HG02759 (cell line): ENCODE measurements around the gene SLC37A4.
"Not testable (repeated sequence)": the region's sequence is repeated elsewhere in the genome, so short reads cannot be mapped to it uniquely, and the experiment has no call there.

Experiments used
- ATAC-seq: cut with Tn5 transposase; IDR thresholded peaks from one replicate; pipeline ENCODE4 v1.9.1; 2021; ENCODE audit warnings: mild to moderate bottlenecking, moderate library complexity; ENCODE audit not compliant: unreplicated experiment

The SLC37A4 gene

DNA sequence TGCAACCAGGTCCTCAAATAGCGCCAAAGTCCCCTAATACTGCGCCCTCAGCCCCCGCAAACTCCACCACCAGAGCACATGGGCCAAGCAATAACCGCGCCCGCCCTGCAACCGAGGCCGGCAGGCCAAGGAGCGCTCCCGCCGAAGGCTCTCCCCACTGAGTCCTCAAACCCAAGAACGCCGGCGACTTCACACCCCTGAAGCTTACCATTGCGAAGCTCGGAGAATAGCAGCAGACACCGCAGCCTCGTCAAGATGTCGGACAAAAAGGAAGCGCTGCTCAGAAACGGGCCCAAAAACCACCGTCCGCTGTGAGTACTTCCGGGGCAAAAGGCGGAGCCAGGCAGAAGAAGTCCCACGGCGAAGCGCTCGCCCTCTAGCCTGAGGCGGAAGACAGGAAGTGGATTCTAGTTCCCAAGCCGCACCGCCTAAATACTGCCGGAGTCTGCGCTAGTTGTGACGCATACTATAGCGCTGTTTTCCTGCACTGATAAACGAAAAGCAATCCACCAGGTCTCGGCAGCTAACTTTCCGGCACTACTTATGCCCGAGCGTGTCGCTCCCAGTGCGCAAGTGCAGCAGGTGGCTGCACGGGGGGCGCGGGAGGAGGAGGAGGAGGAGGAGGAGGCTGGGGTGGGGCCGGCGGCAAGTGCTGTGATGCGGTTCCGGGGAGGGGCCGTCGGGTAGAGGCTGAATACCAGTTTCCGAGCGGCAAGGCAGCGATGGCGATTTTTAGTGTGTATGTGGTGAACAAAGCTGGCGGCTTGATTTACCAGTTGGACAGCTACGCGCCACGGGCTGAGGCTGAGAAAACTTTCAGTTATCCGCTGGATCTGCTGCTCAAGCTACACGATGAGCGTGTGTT lies 12.4 kb downstream of the SLC37A4 start, which contains the start of the genes RPS25 and TRAPPC4:
Gene RPS25 (minus strand): TSS at position 270 of the 865 bp plus-strand sequence. CDS start 59 bp downstream, at position 211.
Gene TRAPPC4 (plus strand): TSS at position 693 of the 865 bp plus-strand sequence. CDS start 30 bp downstream, at position 723.
- ATAC-seq, result peak; percentile 90

DNA sequence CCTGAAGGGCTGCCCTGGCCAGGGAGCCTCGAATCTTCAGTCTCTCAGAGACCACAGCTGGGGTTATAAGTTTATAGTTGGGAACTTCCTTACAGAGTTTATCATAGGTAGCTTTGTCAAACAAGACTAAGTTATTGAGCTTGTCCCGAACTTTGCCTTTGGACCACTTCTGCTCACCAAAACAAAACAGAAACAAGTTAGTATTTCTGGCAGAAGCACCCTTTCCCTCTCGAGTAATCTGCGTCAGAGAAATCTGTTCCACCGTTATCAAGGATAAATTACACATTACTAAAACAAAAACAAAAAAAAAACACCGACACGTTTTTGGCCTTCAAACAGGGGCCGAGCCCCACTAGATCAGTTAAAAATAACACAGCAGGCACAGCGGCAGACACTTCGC lies 13.3 kb downstream of the SLC37A4 start:
- not testable (repeated sequence) for ATAC-seq

DNA sequence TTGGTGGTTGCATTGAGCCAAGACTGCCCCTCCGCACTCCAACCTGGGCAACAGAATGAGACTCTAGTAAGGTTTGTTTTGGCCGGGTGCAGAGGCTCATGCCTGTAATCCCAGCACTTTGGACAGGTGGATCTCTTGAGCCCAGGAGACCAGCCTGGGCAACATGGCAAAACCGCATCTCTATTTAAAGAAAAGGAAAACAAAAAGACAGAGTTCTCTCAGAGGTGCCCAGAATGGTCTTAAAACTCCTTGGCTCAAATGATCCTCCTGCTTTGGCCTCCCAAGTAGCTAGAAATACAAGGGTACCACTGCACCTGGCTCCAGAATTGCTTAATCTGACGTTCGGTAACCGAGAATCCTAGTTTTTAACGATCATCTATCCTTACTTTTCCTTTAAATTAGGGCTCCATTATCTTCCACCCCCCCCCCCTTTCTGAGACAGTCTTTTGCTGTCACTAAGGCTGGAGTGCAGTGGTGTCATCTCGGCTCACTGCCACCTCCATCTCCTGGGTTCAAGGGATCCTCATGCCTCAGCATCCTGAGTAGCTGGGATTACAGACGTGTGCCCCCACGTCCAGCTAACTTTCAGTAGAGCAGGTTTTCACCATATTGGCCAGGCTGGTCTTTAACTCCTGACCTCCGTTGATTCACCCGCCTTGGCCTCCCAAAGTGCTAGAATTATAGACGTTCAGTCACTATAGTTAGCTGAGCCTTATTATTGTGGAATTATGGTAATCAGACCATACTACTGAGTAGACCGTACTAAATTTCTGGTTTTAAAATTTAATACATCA lies 14.3 kb downstream of the SLC37A4 start:
- ATAC-seq, result no peak

DNA sequence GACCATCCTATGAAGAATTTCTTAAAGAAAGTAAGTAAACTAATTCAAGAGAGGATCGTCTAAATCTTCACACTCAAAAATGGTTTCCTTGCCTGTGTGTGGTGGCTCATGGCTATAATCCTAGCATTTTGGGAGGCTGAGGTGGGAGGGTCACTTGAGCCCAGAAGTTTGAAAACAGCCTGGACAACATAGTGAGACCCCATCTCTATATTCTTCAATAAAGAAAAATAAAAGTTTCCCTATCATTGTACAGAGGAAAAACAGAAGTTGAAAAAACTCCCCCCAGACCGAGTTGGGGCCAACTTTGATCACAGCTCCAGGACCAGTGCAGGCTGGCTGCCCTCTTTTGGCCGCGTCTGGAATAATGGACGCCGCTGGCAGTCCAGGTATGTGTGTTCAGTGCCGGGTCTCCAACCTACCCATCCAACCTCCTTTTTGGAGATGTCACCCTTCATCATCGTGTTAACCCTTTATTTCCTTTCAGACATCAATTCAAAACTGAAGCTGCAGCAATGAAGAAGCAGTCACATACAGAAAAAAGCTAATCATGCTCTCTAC lies 15.5 kb downstream of the SLC37A4 start:
- no peak for ATAC-seq

DNA sequence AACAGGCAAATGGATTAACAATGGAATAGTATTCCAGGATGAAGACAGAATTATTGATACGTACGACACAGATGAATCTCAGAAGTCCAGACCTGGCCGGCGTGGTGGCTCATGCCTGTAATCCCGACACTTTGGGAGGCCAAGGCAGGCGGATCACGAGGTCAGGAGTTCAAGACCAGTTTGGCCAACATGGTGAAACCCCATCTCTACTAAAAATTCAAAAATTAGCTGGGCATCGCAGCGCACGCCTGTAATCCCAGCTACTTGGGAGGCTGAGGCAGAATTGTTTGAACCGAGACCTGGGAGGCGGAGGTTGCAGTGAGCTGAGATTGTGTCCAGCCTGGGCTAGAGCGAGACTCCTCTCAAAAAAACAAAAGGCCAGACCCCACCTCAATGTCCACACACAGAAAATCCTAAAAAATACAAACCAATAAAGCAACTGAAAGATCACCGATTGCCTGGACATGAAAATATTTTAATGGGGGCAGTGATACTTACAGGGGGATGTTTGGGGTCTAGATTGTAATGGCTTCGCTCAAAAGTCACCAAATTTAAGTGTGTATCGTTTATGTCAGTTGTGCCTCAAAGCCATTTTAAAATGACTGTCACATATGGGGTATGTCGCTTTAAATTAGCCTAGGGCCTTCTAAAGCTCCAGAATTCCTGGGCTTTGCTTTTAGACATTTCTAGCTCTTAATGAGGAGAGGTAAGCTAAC lies 16.3 kb downstream of the SLC37A4 start:
- no peak for ATAC-seq

DNA sequence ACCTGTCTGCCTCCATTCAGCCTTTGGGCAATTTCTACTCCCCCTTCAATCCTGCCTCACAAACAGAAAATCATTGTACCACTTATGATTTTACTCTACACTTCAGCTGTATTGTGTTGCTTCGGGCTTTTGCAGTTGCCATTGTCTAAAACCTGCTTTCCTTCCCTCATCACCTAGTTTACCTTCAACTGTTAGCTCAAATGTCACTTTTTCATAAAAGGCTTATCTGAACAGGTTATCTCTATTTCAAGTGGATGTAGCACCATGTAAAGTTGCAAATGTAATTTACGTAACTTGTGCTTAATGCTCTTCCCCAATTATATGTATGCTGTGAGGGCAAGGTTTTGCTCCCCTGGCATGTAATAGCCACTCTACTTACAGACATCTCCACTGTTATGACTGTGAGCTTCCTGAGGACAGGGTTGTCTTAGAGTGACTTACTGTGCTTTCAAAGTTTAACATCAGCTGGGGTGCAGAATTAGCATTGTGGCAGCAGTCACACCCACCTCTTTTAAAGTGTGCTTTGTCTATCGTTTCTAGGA lies 18.0 kb downstream of the SLC37A4 start:
- ATAC-seq, result no peak

DNA sequence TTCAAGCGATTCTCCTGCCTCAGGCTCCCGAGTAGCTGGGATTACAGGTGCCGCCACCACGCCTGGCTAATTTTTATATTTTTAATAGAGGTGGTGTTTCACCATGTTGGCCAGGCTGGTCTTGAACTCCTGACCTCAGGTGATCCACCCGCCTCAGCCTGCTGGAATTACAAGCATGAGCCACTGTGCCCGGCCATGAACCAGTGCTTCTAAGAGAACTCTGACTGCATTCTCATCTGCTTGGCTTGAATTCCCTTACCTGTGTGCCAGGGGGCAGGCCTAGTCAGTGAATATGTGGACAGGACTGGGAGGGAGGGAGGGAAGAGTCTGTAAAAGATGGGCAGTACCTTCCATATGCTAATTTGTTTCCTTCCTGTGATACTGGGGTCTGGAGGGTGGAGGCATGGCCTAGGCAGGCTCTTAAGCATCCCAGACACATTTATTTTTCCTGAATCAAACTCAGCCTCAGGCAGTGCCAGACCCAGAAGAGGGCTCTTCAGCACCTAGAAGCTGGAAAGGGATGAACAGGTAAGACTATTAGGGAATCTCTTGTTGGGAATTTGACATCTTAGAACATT lies 19.1 kb downstream of the SLC37A4 start:
- no peak for ATAC-seq

DNA sequence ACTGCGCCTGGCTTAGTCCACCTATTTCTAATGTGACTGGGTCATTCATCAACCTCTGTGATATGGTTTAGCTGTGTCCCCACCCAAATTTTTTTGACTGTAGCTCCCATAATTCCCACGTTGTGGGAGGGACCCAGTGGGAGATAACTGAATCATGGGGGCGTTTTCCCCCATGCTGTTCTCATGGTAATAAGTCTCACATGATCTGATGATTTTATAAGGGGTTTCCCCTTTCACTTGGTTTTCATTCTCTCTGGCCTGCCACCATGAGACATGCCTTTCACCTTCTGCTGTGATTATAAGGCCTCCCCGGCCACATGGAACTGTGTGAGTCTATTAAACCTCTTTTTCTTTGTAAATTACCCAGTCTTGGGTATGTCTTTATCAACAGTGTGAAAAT lies 24.0 kb downstream of the SLC37A4 start:
- ATAC-seq, result no peak

DNA sequence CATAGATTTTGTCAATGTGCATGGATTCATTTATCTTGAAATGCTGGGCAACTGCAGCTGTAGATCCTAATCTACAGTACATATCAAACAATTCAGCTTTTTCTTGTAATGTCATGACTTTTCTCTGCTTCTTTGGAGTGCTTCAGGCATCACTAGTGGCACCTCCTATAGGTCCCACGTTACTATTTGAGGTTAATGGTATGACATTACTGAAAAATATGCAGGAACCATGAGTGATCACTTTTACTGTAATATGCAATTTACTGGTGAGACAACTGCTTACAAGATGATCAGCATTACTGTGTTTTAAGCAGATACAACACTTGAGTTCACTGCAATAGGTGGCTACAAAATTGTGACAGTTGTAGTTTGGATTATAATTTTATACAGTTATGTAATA lies 29.8 kb downstream of the SLC37A4 start:
- no peak for ATAC-seq

DNA sequence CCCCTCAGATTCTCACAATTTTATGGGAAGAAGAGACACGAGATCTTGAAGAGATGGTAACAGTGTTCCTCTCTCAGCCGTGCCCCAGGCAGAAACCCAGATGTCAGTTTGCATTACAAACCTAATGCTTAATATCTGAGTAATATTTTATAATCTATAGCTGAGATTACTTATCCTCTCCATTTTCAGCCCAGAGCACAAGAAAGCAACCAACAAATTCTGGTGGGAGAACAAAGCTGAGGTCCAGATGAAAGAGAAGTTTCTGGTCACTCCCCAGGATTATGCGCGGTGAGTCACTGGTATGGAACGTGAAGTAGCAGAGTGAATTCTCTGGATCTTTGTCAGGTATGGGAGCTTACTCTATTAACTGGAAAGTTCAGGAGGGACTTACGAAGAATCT lies 31.9 kb downstream of the SLC37A4 start:
- no peak for ATAC-seq

DNA sequence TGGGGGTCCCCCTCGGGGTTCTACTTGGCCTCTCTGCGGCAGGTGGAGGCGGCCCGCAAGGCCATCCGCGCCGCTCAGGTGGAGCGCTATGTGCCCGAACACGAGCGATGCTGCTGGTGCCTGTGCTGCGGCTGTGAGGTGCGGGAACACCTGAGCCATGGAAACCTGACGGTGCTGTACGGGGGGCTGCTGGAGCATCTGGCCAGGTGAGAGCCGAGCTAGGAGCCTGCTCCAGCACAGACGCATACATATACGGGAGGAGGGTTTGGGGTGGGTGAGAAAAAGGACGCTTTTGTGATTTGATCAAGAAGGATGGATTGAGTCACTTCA lies 32.3 kb downstream of the SLC37A4 start:
- peak; percentile 15 for ATAC-seq

DNA sequence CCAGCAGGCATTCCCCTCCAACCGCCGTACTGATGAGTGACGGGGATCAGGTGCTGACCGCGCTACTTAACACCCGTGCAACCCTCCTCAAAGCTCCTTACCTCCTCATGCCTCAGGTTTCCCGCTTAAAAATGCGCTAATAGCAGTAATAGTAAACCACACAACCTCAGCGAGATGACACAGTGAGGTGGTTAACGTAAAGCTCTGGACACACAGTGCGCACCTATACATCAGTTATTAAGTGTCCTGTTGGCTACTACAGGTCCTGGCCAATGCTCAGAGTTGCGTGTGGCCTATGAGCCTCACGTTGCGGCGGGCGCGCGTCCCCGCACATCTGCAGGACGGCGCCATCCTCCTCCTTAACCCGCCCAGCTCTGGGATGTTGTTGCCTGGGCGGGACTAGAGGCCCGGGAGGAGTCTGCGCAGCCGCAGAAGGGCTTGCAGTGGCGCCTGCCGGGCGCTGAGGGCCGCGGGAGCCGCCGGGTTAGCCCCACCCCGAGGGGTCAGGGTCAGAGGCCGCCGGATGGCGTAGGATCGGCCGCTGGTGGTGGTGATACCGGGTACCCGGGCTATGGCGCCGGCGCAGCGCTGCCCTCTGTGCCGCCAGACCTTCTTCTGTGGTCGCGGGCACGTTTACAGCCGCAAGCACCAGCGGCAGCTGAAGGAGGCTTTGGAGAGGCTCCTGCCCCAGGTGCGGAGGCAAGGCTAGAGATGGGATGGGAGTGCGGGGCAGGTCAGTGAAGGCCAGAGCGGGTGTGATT lies 32.9 kb downstream of the SLC37A4 start, which contains the start of gene CENATAC:
Gene CENATAC (plus strand): TSS at position 512 of the 761 bp plus-strand sequence. CDS start 60 bp downstream, at position 572.
- ATAC-seq, result peak; percentile 94

DNA sequence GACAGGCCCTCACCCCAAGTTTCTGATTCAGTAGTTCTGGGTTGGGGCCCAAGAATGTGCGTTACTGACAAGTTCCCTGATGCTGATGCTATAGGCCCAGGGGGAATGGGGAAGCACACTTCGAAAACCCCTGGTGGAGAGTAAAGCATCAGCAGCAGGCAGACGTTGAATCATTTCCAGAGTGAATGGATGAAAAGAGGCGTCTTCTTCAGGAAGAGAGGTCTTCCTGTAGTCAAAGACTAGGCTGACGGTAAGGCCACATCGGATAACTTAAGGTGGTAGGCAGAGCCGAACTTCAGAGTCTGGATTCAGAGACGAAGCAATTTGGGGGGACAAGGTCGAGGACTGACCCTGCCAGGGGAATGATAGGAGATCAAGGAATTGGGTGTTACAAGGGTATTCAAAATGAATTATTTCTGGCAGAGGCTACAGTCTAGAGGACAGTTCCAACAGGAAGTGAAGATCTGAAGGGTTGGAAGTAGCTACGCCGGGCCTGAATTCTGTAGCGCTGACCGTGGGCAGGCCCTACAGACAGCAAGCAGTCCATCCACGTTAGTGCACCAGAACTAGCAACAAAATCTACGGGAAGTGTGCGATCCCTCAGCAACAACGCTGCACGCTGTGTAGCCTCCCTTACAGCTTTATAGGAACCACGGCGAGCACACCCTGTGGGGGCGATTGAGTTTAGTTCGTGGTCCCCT lies 33.6 kb downstream of the SLC37A4 start:
- peak; percentile 14 for ATAC-seq

DNA sequence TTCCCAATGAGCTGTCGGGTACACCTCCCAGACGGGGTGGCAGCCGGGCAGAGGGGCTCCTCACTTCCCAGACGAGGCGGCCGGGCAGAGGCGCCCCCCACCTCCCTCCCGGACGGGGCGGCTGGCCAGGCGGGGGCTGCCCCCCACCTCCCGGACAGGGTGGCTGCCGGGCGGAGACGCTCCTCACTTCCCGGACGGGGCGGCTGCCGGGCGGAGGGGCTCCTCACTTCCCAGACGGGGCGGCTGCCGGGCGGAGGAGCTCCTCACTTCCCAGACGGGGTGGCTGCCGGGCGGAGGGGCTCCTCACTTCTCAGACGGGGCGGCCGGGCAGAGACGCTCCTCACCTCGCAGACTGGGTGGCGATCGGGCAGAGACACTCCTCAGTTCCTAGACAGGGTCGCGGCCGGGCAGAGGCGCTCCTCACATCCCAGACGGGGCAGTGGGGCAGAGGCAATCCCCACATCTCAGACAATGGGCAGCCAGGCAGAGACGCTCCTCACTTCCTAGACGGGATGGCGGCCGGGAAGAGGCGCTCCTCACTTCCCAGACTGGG lies 39.1 kb downstream of the SLC37A4 start:
- not testable (repeated sequence) for ATAC-seq

DNA sequence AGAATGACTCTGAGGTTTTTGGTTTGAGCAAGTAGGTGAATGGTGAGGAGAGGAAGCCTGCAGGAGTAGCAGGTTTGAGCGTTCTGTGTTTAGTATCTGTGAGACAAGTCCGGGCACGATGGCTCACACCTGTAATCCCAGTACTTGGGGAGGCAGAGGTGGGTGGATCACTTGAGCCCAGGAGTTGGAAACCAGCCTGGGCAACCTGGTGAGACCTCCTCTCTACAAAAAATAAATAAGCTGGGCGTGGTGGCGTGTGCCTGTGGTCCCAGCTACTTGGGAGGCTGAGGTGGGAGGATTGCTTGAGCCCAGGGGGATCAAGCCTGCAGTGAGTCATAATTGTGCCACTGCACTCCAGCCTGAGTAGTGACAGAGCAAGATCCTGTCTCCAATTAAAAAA lies 42.4 kb downstream of the SLC37A4 start:
- no peak for ATAC-seq

DNA sequence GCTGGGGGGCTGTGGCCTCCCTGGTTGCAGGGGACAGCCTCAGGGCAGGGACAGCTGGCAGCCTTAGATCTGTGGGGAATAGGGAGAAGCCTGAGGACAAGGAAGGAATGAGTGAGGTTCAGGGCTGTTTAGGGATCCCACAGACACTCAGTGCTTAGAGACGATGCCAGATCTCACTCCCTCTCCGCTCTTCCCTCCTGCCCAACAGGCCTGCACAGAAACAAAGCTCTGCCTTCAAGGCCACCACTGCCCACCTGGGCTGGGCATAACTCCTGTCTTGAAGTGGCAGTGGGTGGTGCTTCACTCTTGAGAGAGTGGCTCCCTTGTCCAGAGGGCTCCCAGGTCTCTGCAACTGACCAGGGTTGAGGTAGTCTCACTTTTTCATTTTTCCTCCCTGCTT lies 45.9 kb downstream of the SLC37A4 start:
- no peak for ATAC-seq

DNA sequence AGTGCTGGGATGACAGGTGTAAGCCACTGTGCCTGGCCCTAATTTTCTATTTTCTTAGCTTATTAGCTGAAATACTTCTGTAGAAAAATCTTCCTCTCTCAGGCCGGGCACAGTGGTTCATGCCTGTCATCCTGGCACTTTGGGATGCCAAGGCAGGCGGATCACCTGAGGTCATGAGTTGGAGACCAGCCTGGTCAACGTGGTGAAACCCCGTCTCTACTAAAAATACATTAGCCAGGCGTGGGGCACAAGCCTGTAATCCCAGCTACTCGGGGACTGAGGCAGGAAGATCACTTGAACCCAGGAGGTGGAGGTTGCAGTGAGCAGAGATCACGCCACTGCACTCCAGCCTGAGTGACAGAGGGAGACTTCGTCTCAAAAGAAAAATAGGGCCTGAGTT lies 46.3 kb downstream of the SLC37A4 start:
- not testable (repeated sequence) for ATAC-seq

DNA sequence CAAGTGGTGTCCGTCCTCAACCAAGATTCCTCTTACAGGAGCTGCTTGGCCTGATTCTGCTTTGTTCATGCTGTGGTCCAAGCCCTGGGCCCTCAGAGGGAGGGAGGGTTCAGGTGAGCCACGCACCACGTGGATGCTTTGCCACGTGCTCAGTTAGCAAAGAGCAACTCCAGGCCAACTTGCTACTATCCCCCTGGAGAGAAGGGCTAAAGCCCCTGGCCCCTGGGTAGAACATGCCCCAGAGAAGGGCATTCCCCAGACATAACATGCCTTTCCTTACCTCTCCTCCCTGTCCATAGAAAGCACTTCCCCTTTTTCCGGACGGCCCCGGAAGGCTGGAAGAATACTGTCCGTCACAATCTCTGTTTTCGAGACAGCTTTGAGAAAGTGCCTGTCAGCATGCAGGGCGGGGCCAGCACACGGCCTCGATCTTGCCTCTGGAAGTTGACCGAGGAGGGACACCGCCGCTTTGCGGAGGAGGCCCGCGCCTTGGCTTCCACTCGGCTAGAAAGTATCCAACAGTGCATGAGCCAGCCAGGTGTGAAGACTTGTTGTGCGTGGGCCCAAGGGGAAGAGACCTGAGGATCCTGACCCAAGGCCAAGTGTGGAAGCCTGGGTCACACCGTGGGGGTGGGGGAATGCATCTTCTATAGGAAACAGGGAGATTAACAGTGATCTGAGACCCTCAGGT lies 50.3 kb downstream of the SLC37A4 start:
- ATAC-seq, result no peak
